ENCODE results near the gene DENND1C. TPM values are rescaled to one million over a fixed set of nuclear protein-coding genes. Genes with fewer than 3 reads are reported as not detected.

DENND1C gene
- total RNA-seq, 1 experiment from 2014 or later: not detected

DNA sequence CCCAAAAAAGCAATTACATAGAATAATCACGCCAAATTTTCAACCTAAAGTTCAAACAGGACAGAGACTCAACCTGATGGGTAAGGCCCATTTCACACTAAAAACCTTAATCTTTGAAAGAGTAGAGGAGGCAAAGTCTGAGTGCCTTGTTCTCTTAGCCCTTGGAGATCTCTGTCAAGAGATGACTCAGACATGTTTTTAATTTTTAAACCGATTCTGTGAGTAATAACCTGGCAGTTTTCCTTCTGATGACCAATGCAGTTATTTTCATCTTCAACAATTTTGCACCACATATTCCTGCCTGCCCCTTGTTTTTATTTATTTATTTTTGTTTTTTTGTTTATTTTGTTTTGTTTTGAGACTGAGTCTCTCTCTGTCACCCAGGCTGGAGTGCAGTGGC lies 37.7 kb upstream of the DENND1C start:
- no peaks in the 10 kb centered on the region for H3K9me2 ChIP-seq (ENCODE audit: insufficient read depth)
- no peaks in the 10 kb centered on the region for H3K4me1 ChIP-seq (replicated peaks; ENCODE audit: insufficient read depth)
- no peaks in the 10 kb centered on the region for H3K79me2 ChIP-seq (ENCODE audit: low read depth)
- H3K36me3 ChIP-seq (ENCODE audit: low read depth): no peaks in the 10 kb centered on the region
- intact Hi-C loops (cut with micrococcal nuclease; ENCODE audit: unreplicated experiment): no loop called here
- CTCF ChIA-PET: interaction anchor here (0.6 kb wide), 1 partner anchor 12 kb away, joined by 3 read pairs; no protein-coding TSS in a partner anchor
- H3F3A ChIP-seq (ENCODE audit: insufficient read depth, low read depth): no peaks in the 10 kb centered on the region
- TF ChIP-seq, protein P1, sequence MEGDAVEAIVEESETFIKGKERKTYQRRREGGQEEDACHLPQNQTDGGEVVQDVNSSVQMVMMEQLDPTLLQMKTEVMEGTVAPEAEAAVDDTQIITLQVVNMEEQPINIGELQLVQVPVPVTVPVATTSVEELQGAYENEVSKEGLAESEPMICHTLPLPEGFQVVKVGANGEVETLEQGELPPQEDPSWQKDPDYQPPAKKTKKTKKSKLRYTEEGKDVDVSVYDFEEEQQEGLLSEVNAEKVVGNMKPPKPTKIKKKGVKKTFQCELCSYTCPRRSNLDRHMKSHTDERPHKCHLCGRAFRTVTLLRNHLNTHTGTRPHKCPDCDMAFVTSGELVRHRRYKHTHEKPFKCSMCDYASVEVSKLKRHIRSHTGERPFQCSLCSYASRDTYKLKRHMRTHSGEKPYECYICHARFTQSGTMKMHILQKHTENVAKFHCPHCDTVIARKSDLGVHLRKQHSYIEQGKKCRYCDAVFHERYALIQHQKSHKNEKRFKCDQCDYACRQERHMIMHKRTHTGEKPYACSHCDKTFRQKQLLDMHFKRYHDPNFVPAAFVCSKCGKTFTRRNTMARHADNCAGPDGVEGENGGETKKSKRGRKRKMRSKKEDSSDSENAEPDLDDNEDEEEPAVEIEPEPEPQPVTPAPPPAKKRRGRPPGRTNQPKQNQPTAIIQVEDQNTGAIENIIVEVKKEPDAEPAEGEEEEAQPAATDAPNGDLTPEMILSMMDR (conservative IDR thresholded peaks at IDR 0.05): no peak
- no peaks in the 10 kb centered on the region for H4K20me1 ChIP-seq (ENCODE audit: insufficient read depth)
- no peaks in the 10 kb centered on the region for H3K27me3 ChIP-seq (ENCODE audit: insufficient read depth, low read depth)
- no peak overlapping the region for H3K27ac ChIP-seq
- H2AFZ ChIP-seq: no peak overlapping the region
- no peaks in the 10 kb centered on the region for H3K9me3 ChIP-seq (ENCODE audit: insufficient read depth, low read depth)
- POLR2A ChIA-PET (ENCODE audit: unreplicated experiment): no interaction called here
- no peak for DNase-seq
- BruUV-seq (replicated peaks): no TSS peak
- no peak overlapping the region for H3K4me2 ChIP-seq
- H3K4me3 ChIP-seq: no peak overlapping the region

DNA sequence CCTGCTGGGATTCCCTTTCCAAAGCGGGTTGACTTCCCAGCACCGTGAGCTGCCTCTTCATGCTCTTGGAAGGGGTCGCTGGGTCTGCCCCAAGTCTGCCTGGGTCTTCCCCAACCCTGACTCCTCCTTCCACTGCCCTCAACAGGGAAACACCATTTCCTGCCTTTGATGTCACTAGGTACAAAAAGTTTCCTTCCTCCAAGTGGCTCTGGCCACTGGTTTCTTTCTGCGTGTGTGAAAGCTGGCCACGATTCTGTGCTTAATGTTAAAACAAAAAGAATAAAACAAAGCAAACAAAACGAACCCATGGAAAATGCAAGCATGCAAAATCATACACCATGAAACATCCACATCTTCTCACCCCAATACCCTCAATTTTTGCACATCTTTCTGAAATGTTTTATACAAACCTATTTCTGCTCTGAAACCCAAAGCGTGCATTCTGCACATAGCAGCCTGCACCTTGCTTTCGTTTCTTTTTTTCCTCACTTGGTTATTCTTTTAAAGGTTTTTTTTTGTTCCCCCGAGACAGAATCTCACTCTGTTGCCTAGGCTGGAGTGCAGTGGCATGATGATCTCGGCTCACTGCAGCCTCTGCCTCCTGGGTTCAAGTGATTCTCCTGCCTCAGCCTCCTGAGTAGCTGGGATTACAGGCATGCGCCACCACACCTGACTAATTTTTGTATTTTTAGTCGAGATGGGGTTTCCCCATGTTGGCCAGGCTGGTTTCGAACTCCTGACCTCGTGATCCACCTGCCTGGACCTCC lies 36.7 kb upstream of the DENND1C start:
- H3K9me3 ChIP-seq (ENCODE audit: insufficient read depth, low read depth): no peaks in the 10 kb centered on the region
- ChIA-PET POLR2A (ENCODE audit: unreplicated experiment) (no interaction called here), CTCF (interaction anchor here (0.7 kb wide), 1 partner anchor 38 kb away, joined by 3 read pairs; no protein-coding TSS in a partner anchor)
- H3K27me3 ChIP-seq (ENCODE audit: insufficient read depth, low read depth): no peaks in the 10 kb centered on the region
- H3K36me3 ChIP-seq (ENCODE audit: low read depth): no peaks in the 10 kb centered on the region
- H3K4me1 ChIP-seq (replicated peaks; ENCODE audit: insufficient read depth): no peaks in the 10 kb centered on the region
- no TSS peak for BruUV-seq (replicated peaks)
- H2AFZ ChIP-seq: no peak overlapping the region
- intact Hi-C loops (cut with micrococcal nuclease; ENCODE audit: unreplicated experiment): no loop called here
- H3K27ac ChIP-seq: no peak overlapping the region
- H3K9me2 ChIP-seq (ENCODE audit: insufficient read depth): no peaks in the 10 kb centered on the region
- TF ChIP-seq, protein P1 (conservative IDR thresholded peaks at IDR 0.05): no peak
- TF ChIP-seq EZH2 (IDR thresholded peaks at IDR 0.05; ENCODE audit: low read depth): no peak
- no peaks in the 10 kb centered on the region for H3F3A ChIP-seq (ENCODE audit: insufficient read depth, low read depth)
- no peaks in the 10 kb centered on the region for H3K79me2 ChIP-seq (ENCODE audit: low read depth)
- H3K4me2 ChIP-seq: no peak overlapping the region
- DNase-seq: no peak
- H4K20me1 ChIP-seq (ENCODE audit: insufficient read depth): no peaks in the 10 kb centered on the region
- H3K4me3 ChIP-seq: no peak overlapping the region

DNA sequence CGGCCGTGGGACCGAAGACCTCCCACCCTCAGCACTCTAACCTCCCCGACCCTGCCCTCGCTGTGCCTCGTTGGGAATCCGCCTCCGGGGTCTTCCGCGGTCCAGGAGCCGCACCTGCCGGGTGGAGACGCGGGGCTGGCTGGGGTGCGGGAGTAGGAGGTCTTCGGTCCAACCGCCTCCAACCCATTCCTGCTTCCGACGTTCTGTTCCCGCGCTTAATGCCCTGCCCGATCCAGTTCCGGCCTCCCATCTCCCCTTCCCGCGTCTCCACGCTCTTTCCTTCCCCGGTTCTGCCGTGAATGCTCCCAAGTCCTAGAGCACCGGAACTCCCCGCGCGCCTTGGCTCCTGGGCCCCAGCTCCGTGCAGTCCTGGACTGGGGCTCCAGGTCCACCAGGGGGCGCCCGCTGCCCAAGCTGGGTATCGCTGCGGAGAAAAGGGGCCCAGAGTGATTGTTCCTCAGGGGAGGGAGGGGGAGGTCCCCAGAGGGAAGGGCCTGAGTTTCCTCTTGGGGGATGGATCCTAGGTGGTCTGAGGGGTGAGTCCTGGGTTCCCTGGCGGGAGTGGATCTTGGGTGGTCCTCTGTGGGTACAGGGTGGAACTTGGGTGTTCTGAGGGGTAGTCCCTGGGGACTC lies 35.2 kb upstream of the DENND1C start:
- peak; percentile 43 to 76 for DNase-seq
- peak overlapping the region; percentile 91 for H2AFZ ChIP-seq
- H3K9me3 ChIP-seq (ENCODE audit: insufficient read depth, low read depth): no peaks in the 10 kb centered on the region
- H3K4me2 ChIP-seq: peak overlapping the region; percentile 76
- intact Hi-C loops (cut with micrococcal nuclease; ENCODE audit: unreplicated experiment): loop anchor here (1.0 kb wide), 3 partner anchors 116 to 347 kb away; no protein-coding TSS in a partner anchor
- H4K20me1 ChIP-seq (ENCODE audit: insufficient read depth): no peaks in the 10 kb centered on the region
- H3F3A ChIP-seq (ENCODE audit: insufficient read depth, low read depth): no peaks in the 10 kb centered on the region
- peak overlapping the region; percentile 57 for H3K4me3 ChIP-seq
- H3K27ac ChIP-seq: no peak overlapping the region
- POLR2A ChIA-PET (ENCODE audit: unreplicated experiment): interaction anchor here (0.5 to 0.9 kb wide), 3 partner anchors 14 to 336 kb away, joined by 3 to 5 read pairs (median 4); partner anchors contain the start of gene TNFSF9
- no peak for TF ChIP-seq EZH2 (IDR thresholded peaks at IDR 0.05; ENCODE audit: low read depth)
- TF ChIP-seq, protein P1 (conservative IDR thresholded peaks at IDR 0.05): peak; percentile 93
- H3K9me2 ChIP-seq (ENCODE audit: insufficient read depth): no peaks in the 10 kb centered on the region
- no peaks in the 10 kb centered on the region for H3K79me2 ChIP-seq (ENCODE audit: low read depth)
- H3K4me1 ChIP-seq (replicated peaks; ENCODE audit: insufficient read depth): no peaks in the 10 kb centered on the region
- CTCF ChIA-PET: interaction anchor here (0.6 to 1.4 kb wide), 8 partner anchors 20 to 743 kb away, joined by 3 to 8 read pairs (median 4); no protein-coding TSS in a partner anchor
- no peaks in the 10 kb centered on the region for H3K36me3 ChIP-seq (ENCODE audit: low read depth)
- no TSS peak for BruUV-seq (replicated peaks)
- no peaks in the 10 kb centered on the region for H3K27me3 ChIP-seq (ENCODE audit: insufficient read depth, low read depth)

Measured in PC-9 (cell line).